ENCODE results near the gene AP4S1. TPM values are rescaled to one million over a fixed set of nuclear protein-coding genes. Genes with fewer than 3 reads are reported as not detected.

Gene AP4S1
- total RNA-seq, 1 donor from 2014 or later, result 7.1 TPM

- Histone ChIP-seq H3K27ac (no peak overlapping the region), H3K4me1 (no peaks in the 10 kb centered on the region), H3K27me3 (no peaks in the 10 kb centered on the region), H3K9me3 (no peaks in the 10 kb centered on the region), H3K36me3 (peaks cover 96% of the 10 kb centered on the region), H3K4me3 (no peak overlapping the region)
- no peak for DNase-seq
- no peak for ATAC-seq
- TF ChIP-seq CTCF (IDR thresholded peaks at IDR 0.05), result no peak
- intact Hi-C loops (cut with DNase I), result no loop called here
Measured at GRCh38 chr14:31139301-31139847, 113.9 kb downstream of the AP4S1 start.

GRCh38 chr14:31142455-31143087, 117.1 kb downstream of the AP4S1 start:
- H3K27me3 ChIP-seq, result no peaks in the 10 kb centered on the region
- TF ChIP-seq CTCF (IDR thresholded peaks at IDR 0.05), result no peak
- no peak overlapping the region for H3K4me3 ChIP-seq
- H3K9me3 ChIP-seq, result no peaks in the 10 kb centered on the region
- ATAC-seq (no peak), DNase-seq (no peak)
- no peak overlapping the region for H3K27ac ChIP-seq
- intact Hi-C loops (cut with DNase I), result no loop called here
- H3K4me1 ChIP-seq, result no peaks in the 10 kb centered on the region
- peaks cover 97% of the 10 kb centered on the region for H3K36me3 ChIP-seq

Small RNA genes lying within 50 kb of the gene (microRNA-seq; reads per million reads assigned to microRNA genes)
- 9.2 reads per million, percentile 36 among the genes with 10 or more reads in this experiment for gene MIR624 (ENCODE audit: borderline microRNAs expressed)

Other genes starting within 250 kb of the AP4S1 start
- gene COCH, start 151.1 kb upstream of the AP4S1 start, total RNA-seq, result 0.38 TPM
- 35.0 TPM for gene STRN3, start 730 bp downstream of the AP4S1 start, total RNA-seq
- 161 TPM for gene HECTD1, start 182.1 kb downstream of the AP4S1 start, total RNA-seq

Measured in upper lobe of right lung (tissue), 1 donor.